ENCODE measurements around the gene PTPRT. TPM values are rescaled to one million over a fixed set of nuclear protein-coding genes. Genes with fewer than 3 reads are reported as not detected.

PTPRT gene
- total and polyA plus RNA-seq, 2 of the 13 experiments (the other 11 are each of a cell fraction or from before 2014, with no cell fraction given), result under 0.01 to 0.09 TPM

DNA sequence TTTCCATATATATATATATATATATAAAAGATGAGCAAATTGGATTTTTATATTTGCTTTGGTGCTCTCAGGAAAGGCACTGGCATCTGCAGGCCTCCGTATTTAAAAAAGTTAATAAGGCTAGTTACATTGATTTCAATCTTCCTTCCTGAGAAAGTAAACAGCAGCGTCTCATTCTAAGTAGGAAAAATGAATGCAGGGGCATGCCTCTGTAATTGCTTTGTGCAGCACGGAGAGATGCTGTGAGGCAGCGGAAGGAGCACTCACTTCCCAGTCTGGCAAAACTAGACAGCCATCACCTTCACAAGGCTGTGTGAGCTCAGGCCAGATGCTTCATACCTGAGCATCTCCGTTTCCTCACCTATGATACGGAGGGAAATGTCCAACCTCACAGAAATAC is 303.7 kb downstream of the PTPRT start:
- POLR2A ChIA-PET, result no interaction called here
- CTCF ChIA-PET (ENCODE audit: low intra/inter-chr PET ratio, low total read pairs), result no interaction called here
- H3K79me2 ChIP-seq (ENCODE audit: insufficient read depth, low read length), result no peaks in the 10 kb centered on the region
- intact Hi-C loops (cut with micrococcal nuclease; ENCODE audit: unreplicated experiment) (no loop called here), in situ Hi-C loops (cut with HindIII; ENCODE audit: extremely low pct_ligation_motif_present, low pct_unique_long_range_greater_than_20kb) (no loop called here)
- no peaks in the 10 kb centered on the region for H3K4me1 ChIP-seq (ENCODE audit: insufficient read depth, low read length)
- H3K27me3 ChIP-seq (ENCODE audit: control insufficient read depth in 1 of 2, insufficient read depth in 2 of 2, low read length in 2 of 2), result no peaks in the 10 kb centered on the region
- BruUV-seq (replicated peaks), result no TSS peak
- no peak for TF ChIP-seq MIER3 (CRISPR knock-in tag; IDR thresholded peaks at IDR 0.05; ENCODE audit: borderline replicate concordance)
- TF ChIP-seq, protein P1, sequence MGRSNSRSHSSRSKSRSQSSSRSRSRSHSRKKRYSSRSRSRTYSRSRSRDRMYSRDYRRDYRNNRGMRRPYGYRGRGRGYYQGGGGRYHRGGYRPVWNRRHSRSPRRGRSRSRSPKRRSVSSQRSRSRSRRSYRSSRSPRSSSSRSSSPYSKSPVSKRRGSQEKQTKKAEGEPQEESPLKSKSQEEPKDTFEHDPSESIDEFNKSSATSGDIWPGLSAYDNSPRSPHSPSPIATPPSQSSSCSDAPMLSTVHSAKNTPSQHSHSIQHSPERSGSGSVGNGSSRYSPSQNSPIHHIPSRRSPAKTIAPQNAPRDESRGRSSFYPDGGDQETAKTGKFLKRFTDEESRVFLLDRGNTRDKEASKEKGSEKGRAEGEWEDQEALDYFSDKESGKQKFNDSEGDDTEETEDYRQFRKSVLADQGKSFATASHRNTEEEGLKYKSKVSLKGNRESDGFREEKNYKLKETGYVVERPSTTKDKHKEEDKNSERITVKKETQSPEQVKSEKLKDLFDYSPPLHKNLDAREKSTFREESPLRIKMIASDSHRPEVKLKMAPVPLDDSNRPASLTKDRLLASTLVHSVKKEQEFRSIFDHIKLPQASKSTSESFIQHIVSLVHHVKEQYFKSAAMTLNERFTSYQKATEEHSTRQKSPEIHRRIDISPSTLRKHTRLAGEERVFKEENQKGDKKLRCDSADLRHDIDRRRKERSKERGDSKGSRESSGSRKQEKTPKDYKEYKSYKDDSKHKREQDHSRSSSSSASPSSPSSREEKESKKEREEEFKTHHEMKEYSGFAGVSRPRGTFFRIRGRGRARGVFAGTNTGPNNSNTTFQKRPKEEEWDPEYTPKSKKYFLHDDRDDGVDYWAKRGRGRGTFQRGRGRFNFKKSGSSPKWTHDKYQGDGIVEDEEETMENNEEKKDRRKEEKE (IDR thresholded peaks at IDR 0.05), result no peak
- no peak for TF ChIP-seq BHLHE40 (IDR thresholded peaks at IDR 0.05; ENCODE audit: low read length)
- no peak for TF ChIP-seq MED1 (CRISPR knock-in tag; IDR thresholded peaks at IDR 0.05)
- TF ChIP-seq, protein P2, sequence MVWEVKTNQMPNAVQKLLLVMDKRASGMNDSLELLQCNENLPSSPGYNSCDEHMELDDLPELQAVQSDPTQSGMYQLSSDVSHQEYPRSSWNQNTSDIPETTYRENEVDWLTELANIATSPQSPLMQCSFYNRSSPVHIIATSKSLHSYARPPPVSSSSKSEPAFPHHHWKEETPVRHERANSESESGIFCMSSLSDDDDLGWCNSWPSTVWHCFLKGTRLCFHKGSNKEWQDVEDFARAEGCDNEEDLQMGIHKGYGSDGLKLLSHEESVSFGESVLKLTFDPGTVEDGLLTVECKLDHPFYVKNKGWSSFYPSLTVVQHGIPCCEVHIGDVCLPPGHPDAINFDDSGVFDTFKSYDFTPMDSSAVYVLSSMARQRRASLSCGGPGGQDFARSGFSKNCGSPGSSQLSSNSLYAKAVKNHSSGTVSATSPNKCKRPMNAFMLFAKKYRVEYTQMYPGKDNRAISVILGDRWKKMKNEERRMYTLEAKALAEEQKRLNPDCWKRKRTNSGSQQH (CRISPR knock-in tag; IDR thresholded peaks at IDR 0.05; ENCODE audit: low read depth), result no peak
- TF ChIP-seq, protein P3, sequence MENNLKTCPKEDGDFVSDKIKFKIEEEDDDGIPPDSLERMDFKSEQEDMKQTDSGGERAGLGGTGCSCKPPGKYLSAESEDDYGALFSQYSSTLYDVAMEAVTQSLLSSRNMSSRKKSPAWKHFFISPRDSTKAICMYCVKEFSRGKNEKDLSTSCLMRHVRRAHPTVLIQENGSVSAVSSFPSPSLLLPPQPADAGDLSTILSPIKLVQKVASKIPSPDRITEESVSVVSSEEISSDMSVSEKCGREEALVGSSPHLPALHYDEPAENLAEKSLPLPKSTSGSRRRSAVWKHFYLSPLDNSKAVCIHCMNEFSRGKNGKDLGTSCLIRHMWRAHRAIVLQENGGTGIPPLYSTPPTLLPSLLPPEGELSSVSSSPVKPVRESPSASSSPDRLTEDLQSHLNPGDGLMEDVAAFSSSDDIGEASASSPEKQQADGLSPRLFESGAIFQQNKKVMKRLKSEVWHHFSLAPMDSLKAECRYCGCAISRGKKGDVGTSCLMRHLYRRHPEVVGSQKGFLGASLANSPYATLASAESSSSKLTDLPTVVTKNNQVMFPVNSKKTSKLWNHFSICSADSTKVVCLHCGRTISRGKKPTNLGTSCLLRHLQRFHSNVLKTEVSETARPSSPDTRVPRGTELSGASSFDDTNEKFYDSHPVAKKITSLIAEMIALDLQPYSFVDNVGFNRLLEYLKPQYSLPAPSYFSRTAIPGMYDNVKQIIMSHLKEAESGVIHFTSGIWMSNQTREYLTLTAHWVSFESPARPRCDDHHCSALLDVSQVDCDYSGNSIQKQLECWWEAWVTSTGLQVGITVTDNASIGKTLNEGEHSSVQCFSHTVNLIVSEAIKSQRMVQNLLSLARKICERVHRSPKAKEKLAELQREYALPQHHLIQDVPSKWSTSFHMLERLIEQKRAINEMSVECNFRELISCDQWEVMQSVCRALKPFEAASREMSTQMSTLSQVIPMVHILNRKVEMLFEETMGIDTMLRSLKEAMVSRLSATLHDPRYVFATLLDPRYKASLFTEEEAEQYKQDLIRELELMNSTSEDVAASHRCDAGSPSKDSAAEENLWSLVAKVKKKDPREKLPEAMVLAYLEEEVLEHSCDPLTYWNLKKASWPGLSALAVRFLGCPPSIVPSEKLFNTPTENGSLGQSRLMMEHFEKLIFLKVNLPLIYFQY (CRISPR knock-in tag; IDR thresholded peaks at IDR 0.05; ENCODE audit: borderline replicate concordance), result no peak
- no peak for TF ChIP-seq MEIS1 (CRISPR knock-in tag; IDR thresholded peaks at IDR 0.05; ENCODE audit: borderline replicate concordance)
- no peak for TF ChIP-seq ZC3H13 (CRISPR knock-in tag; IDR thresholded peaks at IDR 0.05)
- no peak for TF ChIP-seq HMGA1 (CRISPR knock-in tag; conservative IDR thresholded peaks at IDR 0.05)
- no peak for TF ChIP-seq SCMH1 (CRISPR knock-in tag; IDR thresholded peaks at IDR 0.05; ENCODE audit: borderline replicate concordance)
- TF ChIP-seq MXI1 (IDR thresholded peaks at IDR 0.05; ENCODE audit: borderline replicate concordance, low read depth, low read length), result no peak
- no peak for TF ChIP-seq SSRP1 (CRISPR knock-in tag; IDR thresholded peaks at IDR 0.05)
- no peak for TF ChIP-seq ADNP (CRISPR knock-in tag; IDR thresholded peaks at IDR 0.05)
- TF ChIP-seq REXO4 (CRISPR knock-in tag; IDR thresholded peaks at IDR 0.05; ENCODE audit: borderline replicate concordance), result no peak
- no peak overlapping the region for H3K4me2 ChIP-seq (ENCODE audit: low read depth, low read length)
- no peaks in the 10 kb centered on the region for H4K20me1 ChIP-seq (ENCODE audit: insufficient read depth, low read length)
- no peak overlapping the region for H3K27ac ChIP-seq (ENCODE audit: extremely low read length, insufficient read depth, low read length)
- no peak for ATAC-seq
- H3K36me3 ChIP-seq (replicated peaks in 1 of 2; ENCODE audit: control insufficient read depth in 1 of 2, insufficient read depth in 2 of 2, low read length in 2 of 2), result no peaks in the 10 kb centered on the region
- no peak for DNase-seq (ENCODE audit: low spot score)
- peaks cover 26% of the 10 kb centered on the region for H3K9me3 ChIP-seq (ENCODE audit: low read length)
- H3K9ac ChIP-seq (ENCODE audit: insufficient read depth, low read depth, low read length), result no peak overlapping the region
- H2AFZ ChIP-seq (ENCODE audit: low read length), result no peak overlapping the region
- H3K4me3 ChIP-seq (replicated peaks in 1 of 3; ENCODE audit: insufficient read depth in 1 of 3, low read depth in 2 of 3, low read length in 3 of 3), result no peak overlapping the region
- 17% methylated on average over 6 of the region's 6 CpGs for WGBS (ENCODE audit: low lambda C conversion rate)
- FAIRE-seq, result no peak
